Nephron progenitor cell (in vitro differentiated cells): ENCODE data around the gene TCEANC2.
A peak's percentile ranks its signal among the peaks of the same experiment; 100 is the strongest.

ENCODE experiments used
- DNase-seq: peaks from one replicate; pipeline ENCODE4 v3.0.0; 2021
- H3K27ac Mint-ChIP-seq: 2 replicates; pipeline ENCODE4 v1.8.0; 2021; ENCODE audit warnings: mild to moderate bottlenecking, moderate library complexity, mixed read lengths
- H3K27me3 Mint-ChIP-seq: 2 replicates; pipeline ENCODE4 v1.8.0; 2021; ENCODE audit warnings: mild to moderate bottlenecking, low read depth, mixed read lengths; ENCODE audit not compliant: poor library complexity
- H3K36me3 Mint-ChIP-seq: 2 replicates; pipeline ENCODE4 v1.8.0; 2021; ENCODE audit warnings: low read depth, mixed read lengths
- H3K4me1 Mint-ChIP-seq: 2 replicates; pipeline ENCODE4 v1.8.0; 2021; ENCODE audit warnings: mixed read lengths
- H3K4me3 Mint-ChIP-seq: 2 replicates; pipeline ENCODE4 v1.8.0; 2021; ENCODE audit warnings: mild to moderate bottlenecking, moderate library complexity, mixed read lengths
- H3K9me3 Mint-ChIP-seq: 2 replicates; pipeline ENCODE4 v1.8.0; 2021; ENCODE audit warnings: mild to moderate bottlenecking, moderate library complexity, mixed read lengths
- TF ChIP-seq, protein P1 (sequence below): fragments of 200-600 bp; sonication (generic); IDR thresholded peaks from 2 replicates; pipeline ENCODE4 v1.5.0; 2021; ENCODE audit warnings: antibody characterized with exemption

TCEANC2 gene

DNA sequence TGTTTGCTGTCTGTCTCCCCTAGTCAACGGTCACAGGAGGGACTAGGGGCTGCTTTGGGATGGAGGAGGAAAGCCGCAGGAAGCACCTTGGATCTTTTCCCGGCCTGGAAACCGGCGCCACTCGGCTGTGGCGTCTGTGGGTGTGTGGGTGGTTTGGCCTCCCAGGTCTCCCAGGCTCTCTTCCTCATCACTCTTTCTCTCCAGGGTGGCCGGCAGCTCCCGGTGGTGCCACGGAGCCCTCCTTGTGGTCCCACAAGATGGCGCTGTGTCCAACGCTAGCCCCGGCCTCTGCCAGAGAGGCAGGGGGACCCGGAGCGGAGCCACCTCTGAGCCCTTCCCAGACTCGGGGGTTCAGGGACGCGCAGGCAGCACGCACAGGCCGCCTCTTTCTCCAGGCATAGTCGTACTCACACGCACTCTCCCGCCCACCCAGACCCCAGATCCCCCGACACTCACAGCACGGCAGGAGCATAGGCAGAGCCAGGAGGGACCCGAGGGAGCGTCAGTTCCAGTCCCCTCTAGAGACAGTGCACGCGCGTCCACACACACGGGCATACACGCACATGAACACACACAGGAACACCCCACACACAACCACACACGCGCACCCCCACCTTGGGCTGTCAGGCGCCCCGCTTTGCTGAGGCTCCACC is 68.2 kb downstream of the TCEANC2 start:
- no peak overlapping the region for H3K27ac Mint-ChIP-seq
- TF ChIP-seq, protein P1, sequence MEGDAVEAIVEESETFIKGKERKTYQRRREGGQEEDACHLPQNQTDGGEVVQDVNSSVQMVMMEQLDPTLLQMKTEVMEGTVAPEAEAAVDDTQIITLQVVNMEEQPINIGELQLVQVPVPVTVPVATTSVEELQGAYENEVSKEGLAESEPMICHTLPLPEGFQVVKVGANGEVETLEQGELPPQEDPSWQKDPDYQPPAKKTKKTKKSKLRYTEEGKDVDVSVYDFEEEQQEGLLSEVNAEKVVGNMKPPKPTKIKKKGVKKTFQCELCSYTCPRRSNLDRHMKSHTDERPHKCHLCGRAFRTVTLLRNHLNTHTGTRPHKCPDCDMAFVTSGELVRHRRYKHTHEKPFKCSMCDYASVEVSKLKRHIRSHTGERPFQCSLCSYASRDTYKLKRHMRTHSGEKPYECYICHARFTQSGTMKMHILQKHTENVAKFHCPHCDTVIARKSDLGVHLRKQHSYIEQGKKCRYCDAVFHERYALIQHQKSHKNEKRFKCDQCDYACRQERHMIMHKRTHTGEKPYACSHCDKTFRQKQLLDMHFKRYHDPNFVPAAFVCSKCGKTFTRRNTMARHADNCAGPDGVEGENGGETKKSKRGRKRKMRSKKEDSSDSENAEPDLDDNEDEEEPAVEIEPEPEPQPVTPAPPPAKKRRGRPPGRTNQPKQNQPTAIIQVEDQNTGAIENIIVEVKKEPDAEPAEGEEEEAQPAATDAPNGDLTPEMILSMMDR, result peak; percentile 73

DNA sequence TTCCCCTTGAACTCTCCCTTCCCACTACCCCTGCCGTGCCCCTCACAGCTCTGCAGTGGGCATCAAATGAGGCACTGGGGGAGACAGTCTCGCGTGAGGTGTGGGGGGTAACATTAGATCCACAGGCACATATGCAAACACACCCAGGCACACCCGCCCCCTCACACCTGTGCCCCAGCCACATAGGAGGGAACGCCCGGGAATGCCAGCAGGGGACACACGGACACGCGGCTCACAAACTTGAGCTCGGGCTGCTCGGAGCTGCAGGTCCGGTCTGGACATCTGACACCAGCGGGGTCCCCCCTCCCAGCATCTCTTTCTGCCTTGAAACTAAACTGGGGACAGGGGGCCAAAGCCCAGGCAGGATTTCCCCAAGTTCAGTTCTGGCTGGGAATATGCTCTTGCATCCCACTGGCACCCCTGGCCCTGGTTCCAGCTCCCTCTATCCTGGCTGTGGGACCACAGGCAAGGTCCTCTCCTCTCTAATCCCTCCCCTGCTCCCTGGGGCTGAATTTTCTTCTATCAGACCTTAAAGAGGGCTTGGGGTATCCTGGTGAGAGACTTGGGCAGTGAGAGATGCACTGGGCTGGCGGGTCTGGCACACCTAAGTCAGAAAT is 68.8 kb downstream of the TCEANC2 start:
- Mint-ChIP-seq H3K4me3 (peak overlapping the region; percentile 78), H3K9me3 (no peaks in the 10 kb centered on the region), H3K4me1 (peaks cover 30% of the 10 kb centered on the region), H3K36me3 (no peaks in the 10 kb centered on the region), H3K27ac (no peak overlapping the region), H3K27me3 (peaks cover 34% of the 10 kb centered on the region)
- TF ChIP-seq, protein P1, result no peak
- DNase-seq, result peak; percentile 30

More for the DNA sequence above, 68.2 kb downstream of the TCEANC2 start:
- Mint-ChIP-seq H3K27me3 (peaks cover 32% of the 10 kb centered on the region), H3K36me3 (no peaks in the 10 kb centered on the region), H3K4me3 (peak overlapping the region; percentile 78), H3K4me1 (peaks cover 30% of the 10 kb centered on the region), H3K9me3 (no peaks in the 10 kb centered on the region)
- DNase-seq, result peak; percentile 90

DNA sequence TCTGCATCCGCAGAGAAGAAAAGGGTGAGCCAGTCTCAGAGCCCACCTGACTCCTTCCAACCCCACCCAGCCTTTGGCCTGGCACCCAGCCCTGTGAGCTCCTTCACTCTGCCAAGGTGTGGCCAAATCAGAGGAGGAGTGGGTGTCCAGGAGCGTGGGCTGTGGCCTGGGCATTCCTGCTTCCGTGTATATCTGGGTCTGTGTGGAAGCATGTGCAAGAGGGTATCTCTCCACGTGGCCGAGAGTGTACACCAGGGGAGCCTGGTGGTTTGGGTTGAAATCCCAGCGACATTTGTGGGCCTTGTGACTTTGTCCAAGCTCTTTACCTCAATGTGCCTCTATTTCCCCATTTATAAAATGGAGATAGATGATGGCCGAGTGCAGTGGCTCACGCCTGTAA is 69.6 kb downstream of the TCEANC2 start:
- Mint-ChIP-seq H3K36me3 (no peaks in the 10 kb centered on the region), H3K4me3 (no peak overlapping the region), H3K27me3 (peaks cover 41% of the 10 kb centered on the region), H3K9me3 (no peaks in the 10 kb centered on the region), H3K4me1 (peaks cover 30% of the 10 kb centered on the region), H3K27ac (no peak overlapping the region)
- TF ChIP-seq, protein P1, result no peak
- DNase-seq, result no peak

DNA sequence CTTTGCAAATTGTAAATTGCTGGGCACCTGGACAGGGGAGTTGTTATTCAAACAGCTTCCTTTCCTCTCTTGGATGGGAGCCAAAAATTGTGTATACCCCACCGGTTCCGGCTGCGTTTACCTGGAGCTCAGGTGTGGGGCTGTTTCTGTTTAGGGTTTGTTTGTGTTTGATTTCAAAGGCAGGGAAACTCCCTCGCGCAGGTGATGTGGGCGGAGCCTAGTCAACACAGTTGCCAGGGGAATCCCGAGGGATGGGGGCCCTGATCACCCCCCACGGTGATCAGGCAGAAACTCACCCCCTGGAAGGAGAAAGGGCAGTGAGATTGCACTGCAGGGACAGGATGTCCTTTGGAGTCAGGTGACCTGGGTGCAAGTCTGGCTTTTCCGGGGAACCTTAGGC is 71.1 kb downstream of the TCEANC2 start:
- no peak overlapping the region for H3K4me3 Mint-ChIP-seq
- peaks cover 30% of the 10 kb centered on the region for H3K4me1 Mint-ChIP-seq
- DNase-seq, result no peak
- no peaks in the 10 kb centered on the region for H3K9me3 Mint-ChIP-seq
- H3K27me3 Mint-ChIP-seq, result peaks cover 52% of the 10 kb centered on the region
- no peak overlapping the region for H3K27ac Mint-ChIP-seq
- TF ChIP-seq, protein P1, result no peak
- no peaks in the 10 kb centered on the region for H3K36me3 Mint-ChIP-seq

DNA sequence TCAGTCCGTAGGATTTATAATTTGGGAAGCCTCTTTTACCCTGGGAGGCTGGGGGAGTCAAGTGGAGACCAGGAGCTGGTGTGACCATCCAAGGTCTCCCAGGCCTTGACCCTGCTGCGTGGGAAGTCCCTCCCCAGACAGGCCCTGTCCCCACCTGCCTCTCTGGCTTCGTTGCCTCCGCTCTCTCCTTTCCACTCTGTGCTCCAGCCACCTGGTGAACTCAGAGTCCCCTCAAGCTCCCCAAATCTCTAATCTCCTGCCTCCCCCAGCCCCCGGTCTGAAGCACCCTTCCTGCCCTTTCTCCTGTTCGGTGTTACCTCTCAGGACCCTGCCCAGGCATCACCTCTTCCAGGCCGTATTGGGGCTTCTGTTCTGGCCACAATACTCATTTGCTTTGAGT is 71.5 kb downstream of the TCEANC2 start:
- no peaks in the 10 kb centered on the region for H3K36me3 Mint-ChIP-seq
- peaks cover 53% of the 10 kb centered on the region for H3K27me3 Mint-ChIP-seq
- no peak overlapping the region for H3K27ac Mint-ChIP-seq
- no peak for DNase-seq
- peaks cover 30% of the 10 kb centered on the region for H3K4me1 Mint-ChIP-seq
- H3K4me3 Mint-ChIP-seq, result no peak overlapping the region
- TF ChIP-seq, protein P1, result no peak
- no peaks in the 10 kb centered on the region for H3K9me3 Mint-ChIP-seq
